Right lobe of liver (tissue), 4 donors: ENCODE results near the gene CRYBA4.

ENCODE experiments used
- CTCF ChIP-seq, 4 donors: fragments of 200-600 bp in 3 of 4; fragments of 450-650 bp in 1 of 4; IDR thresholded peaks; one replicate each; pipeline versions ENCODE4 v1.5.1 to v1.8.0; 2016 to 2022; ENCODE audit warnings: antibody characterized with exemption in 4 of 4, mild to moderate bottlenecking in 2 of 4
- POLR2A ChIP-seq: fragments of 450-650 bp; IDR thresholded peaks from one replicate; pipeline ENCODE4 v1.6.1; 2017; ENCODE audit warnings: antibody characterized with exemption, mild to moderate bottlenecking
- donor health status: DM: no; HTN: no; CAD: no.
- donor health status: DM: no; HTN: no; CAD: no.
- donor health status: DM: no; HTN: yes; CAD: no.

GRCh38 chr22:26576026-26576680, 45.6 kb upstream of the CRYBA4 start:
- TF ChIP-seq CTCF (IDR thresholded peaks at IDR 0.05): no peak
- TF ChIP-seq POLR2A: no peak
